Ishikawa (cell line): ENCODE measurements around the gene CALM3.

Experiments
- CEBPB ChIP-seq: IDR thresholded peaks from 2 replicates; pipeline ENCODE4 v1.6.1; 2012
- EP300 ChIP-seq: IDR thresholded peaks from 2 replicates; pipeline ENCODE4 v1.6.1; 2012; ENCODE audit warnings: borderline replicate concordance
- TAF1 ChIP-seq: IDR thresholded peaks from 2 replicates; pipeline ENCODE4 v1.6.1; 2012; ENCODE audit warnings: low read depth, mild to moderate bottlenecking
- TF ChIP-seq, protein P1 (sequence below): IDR thresholded peaks from 2 replicates; pipeline ENCODE4 v1.6.1; 2012
- TF ChIP-seq, protein P2 (sequence below): IDR thresholded peaks from 2 replicates; pipeline ENCODE4 v1.6.1; 2012; ENCODE audit warnings: low read depth, mild to moderate bottlenecking

DNA sequence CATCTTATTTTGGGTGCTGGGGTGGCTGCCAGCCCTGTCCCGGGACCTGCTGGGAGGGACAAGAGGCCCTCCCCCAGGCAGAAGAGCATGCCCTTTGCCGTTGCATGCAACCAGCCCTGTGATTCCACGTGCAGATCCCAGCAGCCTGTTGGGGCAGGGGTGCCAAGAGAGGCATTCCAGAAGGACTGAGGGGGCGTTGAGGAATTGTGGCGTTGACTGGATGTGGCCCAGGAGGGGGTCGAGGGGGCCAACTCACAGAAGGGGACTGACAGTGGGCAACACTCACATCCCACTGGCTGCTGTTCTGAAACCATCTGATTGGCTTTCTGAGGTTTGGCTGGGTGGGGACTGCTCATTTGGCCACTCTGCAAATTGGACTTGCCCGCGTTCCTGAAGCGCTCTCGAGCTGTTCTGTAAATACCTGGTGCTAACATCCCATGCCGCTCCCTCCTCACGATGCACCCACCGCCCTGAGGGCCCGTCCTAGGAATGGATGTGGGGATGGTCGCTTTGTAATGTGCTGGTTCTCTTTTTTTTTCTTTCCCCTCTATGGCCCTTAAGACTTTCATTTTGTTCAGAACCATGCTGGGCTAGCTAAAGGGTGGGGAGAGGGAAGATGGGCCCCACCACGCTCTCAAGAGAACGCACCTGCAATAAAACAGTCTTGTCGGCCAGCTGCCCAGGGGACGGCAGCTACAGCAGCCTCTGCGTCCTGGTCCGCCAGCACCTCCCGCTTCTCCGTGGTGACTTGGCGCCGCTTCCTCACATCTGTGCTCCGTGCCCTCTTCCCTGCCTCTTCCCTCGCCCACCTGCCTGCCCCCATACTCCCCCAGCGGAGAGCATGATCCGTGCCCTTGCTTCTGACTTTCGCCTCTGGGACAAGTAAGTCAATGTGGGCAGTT is 8.6 kb downstream of the CALM3 start:
- TF ChIP-seq EP300 (no peak), TAF1 (no peak), CEBPB (no peak)
- TF ChIP-seq, protein P1, sequence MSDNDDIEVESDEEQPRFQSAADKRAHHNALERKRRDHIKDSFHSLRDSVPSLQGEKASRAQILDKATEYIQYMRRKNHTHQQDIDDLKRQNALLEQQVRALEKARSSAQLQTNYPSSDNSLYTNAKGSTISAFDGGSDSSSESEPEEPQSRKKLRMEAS = no peak
- TF ChIP-seq, protein P2, sequence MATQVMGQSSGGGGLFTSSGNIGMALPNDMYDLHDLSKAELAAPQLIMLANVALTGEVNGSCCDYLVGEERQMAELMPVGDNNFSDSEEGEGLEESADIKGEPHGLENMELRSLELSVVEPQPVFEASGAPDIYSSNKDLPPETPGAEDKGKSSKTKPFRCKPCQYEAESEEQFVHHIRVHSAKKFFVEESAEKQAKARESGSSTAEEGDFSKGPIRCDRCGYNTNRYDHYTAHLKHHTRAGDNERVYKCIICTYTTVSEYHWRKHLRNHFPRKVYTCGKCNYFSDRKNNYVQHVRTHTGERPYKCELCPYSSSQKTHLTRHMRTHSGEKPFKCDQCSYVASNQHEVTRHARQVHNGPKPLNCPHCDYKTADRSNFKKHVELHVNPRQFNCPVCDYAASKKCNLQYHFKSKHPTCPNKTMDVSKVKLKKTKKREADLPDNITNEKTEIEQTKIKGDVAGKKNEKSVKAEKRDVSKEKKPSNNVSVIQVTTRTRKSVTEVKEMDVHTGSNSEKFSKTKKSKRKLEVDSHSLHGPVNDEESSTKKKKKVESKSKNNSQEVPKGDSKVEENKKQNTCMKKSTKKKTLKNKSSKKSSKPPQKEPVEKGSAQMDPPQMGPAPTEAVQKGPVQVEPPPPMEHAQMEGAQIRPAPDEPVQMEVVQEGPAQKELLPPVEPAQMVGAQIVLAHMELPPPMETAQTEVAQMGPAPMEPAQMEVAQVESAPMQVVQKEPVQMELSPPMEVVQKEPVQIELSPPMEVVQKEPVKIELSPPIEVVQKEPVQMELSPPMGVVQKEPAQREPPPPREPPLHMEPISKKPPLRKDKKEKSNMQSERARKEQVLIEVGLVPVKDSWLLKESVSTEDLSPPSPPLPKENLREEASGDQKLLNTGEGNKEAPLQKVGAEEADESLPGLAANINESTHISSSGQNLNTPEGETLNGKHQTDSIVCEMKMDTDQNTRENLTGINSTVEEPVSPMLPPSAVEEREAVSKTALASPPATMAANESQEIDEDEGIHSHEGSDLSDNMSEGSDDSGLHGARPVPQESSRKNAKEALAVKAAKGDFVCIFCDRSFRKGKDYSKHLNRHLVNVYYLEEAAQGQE = no peak
